GM19455 (cell line): ENCODE measurements around the gene CACYBP.
A peak's percentile ranks its signal among the peaks of the same experiment; 100 is the strongest.

Source experiments
- ATAC-seq: cut with Tn5 transposase; IDR thresholded peaks from one replicate; pipeline ENCODE4 v1.9.1; 2021; ENCODE audit not compliant: unreplicated experiment

The CACYBP gene

GRCh38 chr1:174971902-174972301 is 27.8 kb upstream of the CACYBP start:
- no peak for ATAC-seq

DNA sequence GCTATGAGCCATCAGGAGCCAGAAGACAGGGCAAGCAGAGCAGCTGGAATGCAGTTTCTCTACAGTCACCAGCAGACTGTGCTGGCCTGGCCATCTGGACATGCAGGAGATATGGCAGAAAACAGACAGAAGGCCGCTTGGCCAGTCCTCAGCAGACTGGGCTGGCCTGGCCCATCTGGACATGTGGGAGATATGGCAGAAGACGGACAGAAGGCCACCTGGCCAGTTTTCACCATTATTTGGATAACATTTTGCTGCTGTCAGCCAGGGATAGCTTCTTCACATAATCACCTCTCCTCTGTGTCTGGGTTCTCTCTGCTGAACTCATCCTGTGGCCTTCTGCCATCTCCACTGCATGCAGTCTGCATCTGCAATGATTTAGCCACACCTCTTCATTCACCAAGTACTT is 25.0 kb upstream of the CACYBP start:
- no peak for ATAC-seq

GRCh38 chr1:174975764-174976163 is 24.0 kb upstream of the CACYBP start:
- no peak for ATAC-seq

- ATAC-seq, result no peak
These were observed 23.2 kb upstream of the CACYBP start for GRCh38 chr1:174976436-174977108.

DNA sequence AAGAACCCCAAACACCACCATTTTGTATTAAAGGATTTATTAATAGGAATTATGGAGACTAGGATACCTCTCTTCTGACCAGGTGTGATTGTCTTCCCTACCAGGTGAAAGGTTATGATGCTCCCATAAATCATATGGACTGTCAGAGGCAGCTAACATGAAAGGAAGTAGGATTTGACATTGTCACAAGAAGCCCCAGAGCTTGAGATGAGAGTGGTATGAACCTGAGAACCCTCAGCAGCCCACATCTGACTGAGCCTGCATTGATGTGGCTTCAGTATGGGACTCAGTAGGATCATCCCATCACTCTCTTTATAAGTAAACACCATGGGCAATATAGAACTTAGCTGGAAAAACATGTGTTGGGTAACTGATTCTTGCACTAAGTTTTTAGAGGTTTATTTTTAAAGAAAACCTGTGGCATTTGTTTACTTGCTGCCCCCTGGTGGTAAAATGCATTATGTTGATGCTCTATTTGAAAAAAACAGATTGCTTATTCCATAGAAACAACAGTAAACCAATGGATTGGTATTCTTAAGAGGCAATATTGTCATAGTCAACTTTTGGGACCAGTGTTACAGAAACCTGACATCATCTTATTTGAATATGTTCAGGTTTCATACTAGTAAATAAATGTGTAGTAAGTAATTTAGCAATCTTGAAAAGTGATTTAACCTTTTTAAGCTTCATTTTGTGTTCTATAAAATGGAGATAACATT is 16.6 kb upstream of the CACYBP start:
- ATAC-seq, result no peak

DNA sequence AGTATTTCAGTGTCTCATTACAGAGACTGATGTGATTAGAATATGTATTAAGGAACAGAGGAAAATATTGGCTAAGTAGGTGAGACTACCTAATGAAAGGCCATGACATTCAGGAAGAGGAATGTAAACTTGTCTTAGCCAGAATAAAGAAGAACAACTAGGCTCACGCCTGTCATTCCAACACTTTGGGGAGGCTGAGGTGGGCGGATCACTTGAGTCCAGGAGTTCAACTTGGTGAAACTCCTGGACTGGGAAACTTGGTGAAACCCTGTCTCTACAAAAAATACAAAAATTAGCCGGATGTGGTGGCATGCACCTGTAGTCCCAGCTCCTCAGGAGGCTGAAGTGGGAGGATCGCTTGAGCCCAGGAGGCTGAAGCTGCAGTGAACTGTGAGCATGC is 14.8 kb upstream of the CACYBP start:
- no peak for ATAC-seq

GRCh38 chr1:174988539-174988938 is 11.2 kb upstream of the CACYBP start:
- no peak for ATAC-seq

DNA sequence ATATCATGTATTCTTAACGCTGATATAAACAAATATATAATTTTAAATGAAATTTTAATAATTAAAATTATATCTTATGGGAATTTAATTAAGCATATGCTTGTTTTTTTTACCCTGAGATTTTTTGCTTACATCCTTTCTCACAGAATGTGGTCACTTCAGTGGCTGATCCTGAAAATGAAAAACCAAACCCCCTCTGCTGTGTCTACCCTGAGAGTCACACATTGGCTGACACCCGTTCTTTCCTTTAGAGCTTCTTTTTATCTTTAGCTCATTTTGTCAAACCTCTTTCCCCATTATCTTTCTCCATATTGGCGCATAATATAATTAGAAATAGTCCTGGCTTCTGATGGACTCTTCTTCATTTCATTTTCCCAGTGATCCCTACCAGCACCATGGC is 10.8 kb upstream of the CACYBP start:
- ATAC-seq, result no peak

DNA sequence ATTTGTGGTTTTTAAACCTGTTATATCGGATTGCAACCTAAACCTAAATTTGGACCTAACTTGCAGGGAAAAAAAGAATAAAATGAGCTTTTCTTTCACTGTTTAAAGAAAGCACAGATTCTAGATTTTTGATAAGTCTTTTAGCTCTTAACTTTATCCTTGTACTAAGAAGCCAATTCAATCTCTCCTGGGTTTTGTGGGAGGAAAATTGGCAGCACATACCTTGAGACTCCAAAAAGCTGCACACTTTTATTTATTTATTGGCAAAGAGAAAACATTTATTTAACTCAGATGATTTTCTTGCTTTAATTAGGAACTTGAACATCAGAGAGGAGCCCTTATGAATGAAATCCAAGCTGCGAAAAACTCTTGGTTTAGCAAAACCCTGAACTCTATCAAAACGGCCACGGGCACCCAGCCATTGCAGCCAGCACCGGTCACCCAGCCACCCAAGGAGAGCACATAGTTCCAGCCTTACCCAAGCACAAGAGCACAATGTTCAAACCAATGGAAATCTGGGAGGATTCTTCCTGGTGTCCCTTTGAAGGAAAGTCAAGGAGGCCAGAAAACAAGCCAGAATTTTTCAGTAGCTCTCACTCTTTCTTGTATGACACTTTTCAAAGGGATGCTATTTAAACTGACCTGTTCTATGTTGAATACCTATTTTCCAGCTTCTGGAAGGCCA is 10.1 kb upstream of the CACYBP start:
- no peak for ATAC-seq

GRCh38 chr1:174990382-174990999 is 9.3 kb upstream of the CACYBP start:
- no peak for ATAC-seq

GRCh38 chr1:174991473-174991872 is 8.3 kb upstream of the CACYBP start:
- no peak for ATAC-seq

GRCh38 chr1:174995121-174995520 is 4.6 kb upstream of the CACYBP start:
- ATAC-seq, result no peak

DNA sequence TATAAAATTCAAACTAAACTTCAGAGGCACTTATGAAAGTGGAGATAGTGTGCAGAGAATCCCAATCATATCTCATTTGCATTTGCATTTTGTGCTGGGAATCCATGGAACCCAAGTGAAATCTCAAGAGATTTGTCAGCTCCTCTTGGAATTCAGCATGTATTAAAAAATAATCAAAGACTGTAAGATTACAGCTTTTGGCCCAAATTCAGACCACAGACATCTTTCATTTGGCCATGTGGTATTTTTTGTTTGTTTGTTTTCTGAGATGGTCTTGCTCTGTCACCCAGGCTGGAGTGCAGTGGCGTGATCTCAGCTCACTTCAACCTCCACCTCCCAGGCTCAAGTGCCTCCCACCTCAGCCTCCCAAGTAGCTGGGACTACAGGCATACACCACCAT is 3.8 kb upstream of the CACYBP start:
- ATAC-seq, result no peak

GRCh38 chr1:174996476-174996875 is 3.3 kb upstream of the CACYBP start:
- no peak for ATAC-seq

- no peak for ATAC-seq
These were observed 2.7 kb upstream of the CACYBP start for GRCh38 chr1:174997041-174997440.

- ATAC-seq, result peak; percentile 1
These were observed 1.1 kb upstream of the CACYBP start for GRCh38 chr1:174998569-174999215.

GRCh38 chr1:174999216-174999935 is 371 bp upstream of the CACYBP start:
- ATAC-seq, result peak; percentile 69

DNA sequence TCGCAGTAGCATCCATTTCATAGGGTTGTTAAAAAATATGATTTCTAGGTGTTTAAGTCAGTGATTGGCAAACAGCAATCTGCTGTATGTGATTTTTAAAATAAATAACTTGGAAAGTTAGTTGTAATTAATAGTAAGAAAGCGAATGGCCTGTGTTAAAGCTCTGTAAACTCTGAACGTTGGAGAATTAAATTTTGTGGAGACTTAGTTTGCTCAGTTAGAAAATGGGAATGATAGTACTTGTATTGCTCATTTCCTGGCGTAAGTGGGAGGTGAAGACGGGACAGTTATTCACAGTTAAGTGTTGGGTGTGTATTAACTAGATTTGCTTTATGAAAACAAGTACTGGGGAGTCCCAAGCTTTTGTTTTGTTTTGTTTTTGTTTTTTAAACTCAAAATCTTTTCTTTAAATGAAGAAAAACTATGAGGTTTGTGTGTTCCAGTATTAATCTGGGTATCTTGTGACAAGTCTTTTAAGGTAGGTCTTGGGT is 995 bp downstream of the CACYBP start:
- ATAC-seq, result no peak

GRCh38 chr1:175002910-175003517 is 3.3 kb downstream of the CACYBP start:
- ATAC-seq, result no peak

DNA sequence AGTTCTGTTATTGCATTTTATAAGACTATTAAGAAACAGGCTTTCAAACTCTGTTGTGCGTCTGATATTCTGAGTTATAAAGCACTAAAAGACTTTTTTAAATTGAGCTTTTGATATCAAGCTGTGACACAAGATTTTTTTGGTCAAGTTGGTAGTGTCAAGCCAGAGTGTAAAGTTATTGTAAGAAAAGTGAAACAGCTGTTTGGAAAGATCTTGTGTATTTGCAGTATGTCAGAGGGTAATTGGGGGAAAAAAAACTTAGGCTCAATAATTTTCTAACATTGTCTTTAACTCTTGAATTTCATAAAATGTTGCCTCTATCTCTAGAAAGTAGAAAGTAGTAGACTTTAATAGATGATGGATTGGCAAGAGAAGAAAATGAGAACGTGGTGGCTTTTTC is 3.8 kb downstream of the CACYBP start:
- no peak for ATAC-seq
